NCI-H748 (cell line): ENCODE measurements around the gene LARGE1.

Experiments used
- DNase-seq: peaks from one replicate; lab custom pipeline; 2025; ENCODE audit not compliant: unreplicated experiment; lab: John Stamatoyannopoulos, UW

LARGE1 gene

DNA sequence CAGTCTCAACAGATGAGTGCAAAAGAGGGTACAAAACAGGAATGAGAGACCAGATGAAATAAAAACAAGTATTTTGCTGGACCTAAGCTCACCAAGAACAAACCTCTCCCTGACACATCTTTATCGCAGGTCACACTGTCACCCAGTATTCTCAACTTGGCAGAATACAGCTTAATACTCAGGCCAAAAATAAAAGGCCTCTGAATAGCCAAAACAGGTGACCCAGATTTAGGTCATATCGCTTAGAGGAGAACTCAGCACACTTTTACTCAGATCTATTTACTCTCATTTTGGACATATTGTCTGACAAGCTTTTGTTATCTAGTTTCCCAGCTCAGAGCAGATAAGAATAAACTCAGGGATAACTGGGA, 645.2 kb downstream of the LARGE1 start:
- no peak for DNase-seq

DNA sequence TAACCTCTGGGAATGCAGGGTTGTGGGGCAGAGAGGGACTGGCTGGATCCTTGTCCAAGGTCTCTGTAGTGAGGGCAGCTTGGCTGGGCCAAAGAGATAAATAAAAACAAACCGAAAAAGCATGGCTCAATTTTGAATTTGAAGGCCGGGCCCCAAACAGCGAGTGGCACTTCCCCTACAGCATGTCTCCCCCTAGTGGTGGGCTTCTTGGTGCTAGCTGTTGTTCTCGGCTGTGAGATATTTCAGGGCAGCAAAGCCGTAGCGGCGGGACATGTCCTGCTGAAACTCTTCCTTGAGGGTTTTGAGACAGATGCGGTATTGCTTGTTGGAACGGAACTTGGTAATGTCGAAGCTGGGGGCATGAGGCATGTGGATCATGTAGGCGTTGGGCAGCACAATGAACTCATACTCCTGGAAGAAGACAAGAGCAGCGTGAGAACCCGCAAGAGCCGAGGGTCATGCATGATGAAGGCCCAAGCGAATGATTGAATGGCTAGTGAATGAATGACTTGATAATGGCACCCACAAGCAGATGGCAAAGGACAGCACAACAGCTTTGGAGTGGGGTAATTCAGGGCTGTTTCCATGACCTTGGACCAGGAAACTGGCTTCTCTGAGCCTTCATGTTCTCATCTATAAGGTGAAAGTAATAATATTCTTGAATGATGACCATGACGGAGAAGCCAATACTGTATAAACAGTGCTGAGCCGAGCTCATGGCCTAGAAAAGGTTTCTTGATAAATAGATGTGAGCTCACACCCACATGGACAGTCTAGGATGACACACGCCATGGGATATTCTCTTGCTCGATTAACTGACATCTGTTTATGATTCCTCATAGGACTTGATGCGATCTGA, 645.8 kb downstream of the LARGE1 start:
- no peak for DNase-seq

DNA sequence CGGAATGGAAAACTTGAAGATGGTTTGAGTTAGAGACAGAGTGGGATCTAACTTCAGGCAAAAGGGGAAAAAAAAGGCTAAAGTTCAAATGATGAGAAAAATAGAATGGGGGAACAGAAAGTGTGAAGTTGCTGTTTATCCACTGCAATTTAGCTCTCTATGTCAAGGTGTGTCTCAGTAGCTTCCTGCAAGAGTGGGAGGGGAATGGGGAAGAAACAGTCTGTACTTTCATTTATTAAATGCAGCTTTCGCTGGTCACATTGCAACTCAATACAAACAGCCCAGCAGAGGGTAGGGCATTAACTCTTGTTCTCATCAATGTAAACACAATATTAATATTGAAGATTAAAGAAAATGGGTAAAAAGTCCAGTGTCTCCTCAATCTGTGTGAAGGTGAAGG, 647.4 kb downstream of the LARGE1 start:
- no peak for DNase-seq

DNA sequence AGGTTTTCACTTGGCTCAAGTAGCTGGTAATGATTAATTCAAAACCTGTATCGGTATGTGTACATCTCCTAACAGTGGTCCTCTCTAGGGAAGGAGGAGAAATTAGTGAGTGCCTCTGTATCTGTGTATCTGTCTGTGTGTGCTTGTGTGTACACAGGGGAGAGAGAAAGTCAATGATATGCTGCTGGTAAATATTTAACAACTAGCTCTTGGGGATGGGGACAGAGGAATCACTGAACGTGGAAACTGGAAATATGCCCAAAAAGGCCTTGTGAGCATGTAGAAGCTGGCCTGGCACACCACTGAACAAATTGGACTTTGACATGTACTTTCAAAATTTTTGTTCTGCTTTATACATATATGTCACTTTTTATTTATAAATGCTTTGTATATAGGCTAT, 648.1 kb downstream of the LARGE1 start:
- DNase-seq, result no peak

DNA sequence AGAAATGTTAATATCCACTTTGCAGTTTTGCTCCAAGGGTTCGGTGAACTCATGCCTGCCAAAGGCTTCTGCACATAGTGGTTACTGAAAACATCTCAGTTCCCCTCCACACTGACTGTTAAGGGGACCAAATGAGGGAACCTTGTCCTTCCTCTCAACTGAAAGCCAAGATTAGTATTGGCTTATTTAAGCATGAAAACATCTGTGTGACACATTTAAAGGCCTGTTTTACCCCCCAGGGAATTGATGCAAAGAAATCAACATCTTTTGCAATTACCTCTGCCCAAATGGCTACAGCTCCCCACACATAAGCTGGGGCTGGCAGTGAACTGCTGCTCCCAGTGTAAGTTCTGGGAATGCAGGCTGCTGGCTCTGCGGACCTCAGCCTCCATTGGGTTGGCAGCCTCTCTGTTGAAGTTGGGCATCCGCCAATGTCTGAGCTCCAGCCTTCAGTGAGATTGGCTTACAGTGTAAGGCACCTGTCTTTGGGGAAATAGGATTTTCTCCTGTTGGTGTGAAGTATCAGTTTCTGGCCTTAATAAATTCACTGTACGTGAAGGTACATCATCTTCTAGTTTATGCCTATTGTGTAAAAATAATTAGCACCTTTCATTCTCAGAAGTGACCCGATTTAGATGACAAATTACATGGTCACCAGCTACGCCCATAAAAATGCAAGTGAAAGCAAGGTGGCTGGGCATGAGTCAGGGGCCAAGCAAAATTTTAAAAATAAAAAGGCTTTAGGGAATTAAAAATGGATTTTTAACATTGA, 648.7 kb downstream of the LARGE1 start:
- no peak for DNase-seq

DNA sequence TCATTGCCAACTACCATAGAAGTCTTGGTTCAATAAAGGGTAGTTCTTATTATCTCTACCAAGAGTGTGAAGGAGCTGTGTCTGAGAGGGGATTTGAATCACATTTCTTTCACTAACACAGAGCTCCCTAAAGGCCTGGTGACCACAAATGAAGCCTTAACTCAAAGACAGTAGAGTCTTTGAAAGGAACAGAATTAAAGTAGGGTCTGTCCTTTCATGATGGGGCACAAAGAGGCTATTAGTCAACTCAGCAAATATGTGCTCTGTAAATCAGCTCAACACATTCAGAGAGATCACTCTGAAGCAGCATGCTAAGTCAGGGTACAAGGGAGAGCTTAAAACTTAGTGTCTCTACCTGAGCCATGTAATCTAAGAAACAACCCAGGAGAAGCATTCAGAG, 649.7 kb downstream of the LARGE1 start:
- no peak for DNase-seq

DNA sequence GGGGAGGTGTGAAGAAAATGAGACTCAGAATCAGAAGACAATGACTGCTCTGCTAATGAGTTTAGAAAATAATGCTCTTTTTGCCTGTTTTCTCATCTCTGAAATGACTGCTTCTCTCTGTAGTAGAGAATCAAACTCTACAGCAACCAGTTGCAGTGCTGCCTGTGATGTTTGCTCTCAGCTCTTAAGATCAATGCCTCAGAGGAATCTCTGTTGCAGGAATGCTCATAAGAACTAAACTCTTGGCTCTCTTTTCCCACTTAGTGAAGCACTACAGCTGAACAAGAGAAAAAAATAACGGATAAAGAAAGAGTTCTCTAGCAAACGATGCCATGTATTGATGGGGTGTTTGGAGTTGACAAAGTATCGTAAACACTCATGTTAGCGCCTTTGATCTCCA, 658.6 kb downstream of the LARGE1 start:
- no peak for DNase-seq

DNA sequence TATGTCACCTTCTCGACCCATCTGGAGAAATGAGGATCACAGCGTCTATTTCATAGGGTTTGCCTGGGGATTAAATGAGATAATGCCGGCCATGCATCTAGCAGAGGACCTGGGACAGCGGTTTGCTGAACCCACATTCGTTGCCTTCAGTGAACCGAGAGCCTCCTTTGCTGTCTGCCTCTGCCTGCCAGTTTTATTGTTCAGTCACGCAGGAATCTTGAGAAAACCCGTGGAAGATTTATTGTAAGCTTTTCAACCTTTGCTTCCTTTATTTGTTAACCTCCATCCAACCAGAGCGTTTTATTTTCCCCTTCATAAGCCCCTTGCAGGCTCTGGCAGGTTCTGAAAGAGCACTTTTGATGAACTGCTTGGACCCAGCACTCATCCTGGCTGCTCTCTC, 659.8 kb downstream of the LARGE1 start:
- no peak for DNase-seq

DNA sequence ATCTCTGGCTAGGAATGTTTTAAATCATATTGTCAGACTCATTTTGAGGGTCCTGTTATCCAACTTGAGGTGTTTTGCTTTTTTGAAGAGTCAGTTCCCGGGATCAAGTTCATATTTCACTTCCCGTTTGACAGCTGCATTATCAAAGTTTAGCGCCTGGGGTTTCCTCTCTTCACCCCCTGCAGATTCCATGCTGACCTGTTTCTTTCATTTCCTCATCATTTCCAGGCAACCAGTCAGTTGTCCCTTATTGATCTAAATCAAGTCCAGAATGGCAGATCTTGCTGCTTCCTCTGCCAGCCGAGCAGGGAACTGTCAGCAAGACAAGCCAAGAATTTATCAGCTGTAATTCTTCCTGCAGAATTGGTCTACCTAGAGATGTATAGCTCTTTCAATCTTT, 664.5 kb downstream of the LARGE1 start:
- no peak for DNase-seq

DNA sequence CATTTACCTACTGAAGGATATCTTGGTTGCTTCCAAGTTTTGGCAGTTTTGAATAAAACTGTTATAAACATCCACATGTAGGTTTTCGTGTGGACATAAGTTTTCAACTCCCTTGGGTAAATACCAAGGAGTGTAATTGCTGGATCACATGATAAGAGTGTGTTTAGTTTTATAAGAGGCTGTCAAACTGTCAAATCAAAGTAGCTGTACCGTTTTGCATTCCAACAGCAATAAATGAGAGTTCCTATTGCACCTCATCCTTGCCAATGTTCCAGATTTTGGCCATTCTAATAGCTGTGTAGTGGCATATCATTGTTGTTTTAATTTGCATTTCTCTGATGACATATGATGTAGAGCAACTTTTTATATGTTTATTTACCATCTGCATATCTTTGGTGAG, 671.3 kb downstream of the LARGE1 start:
- no peak for DNase-seq

DNA sequence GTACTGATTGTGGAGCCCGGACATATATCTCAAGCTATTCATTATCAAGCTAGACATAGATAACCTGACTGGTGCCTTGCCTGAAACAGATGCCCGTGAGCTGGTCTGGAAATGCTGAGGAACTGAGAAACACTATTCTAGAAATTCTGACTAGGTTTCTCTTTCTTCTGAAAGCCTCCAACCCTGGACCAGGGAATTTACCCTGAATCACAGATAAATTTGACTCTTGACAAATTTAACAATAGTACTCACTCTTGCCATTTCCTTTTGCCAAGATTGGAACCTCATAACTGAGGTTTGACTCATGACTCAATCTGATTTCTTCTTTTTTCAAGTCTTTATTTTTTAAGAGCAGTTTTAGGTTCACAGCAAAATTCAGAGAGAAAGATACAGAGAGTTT, 672.5 kb downstream of the LARGE1 start:
- DNase-seq, result no peak

DNA sequence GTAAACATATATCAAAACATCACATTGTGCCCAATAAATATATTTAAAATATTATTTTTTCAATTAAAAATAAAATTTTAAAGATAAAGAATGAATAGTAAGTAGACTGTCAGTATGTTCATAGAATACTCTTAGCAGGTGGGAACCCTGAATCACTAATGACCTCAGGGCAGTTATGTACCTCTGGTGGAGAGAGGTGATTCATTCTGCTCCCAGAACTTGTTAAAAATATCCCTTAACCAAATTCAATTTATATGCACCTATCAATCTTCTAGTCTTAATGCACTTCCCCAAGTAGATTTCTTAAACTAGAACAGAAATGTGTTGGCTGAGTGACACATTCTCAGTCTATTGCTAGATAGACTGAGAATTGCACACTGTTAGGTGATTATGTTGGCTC, 678.2 kb downstream of the LARGE1 start:
- no peak for DNase-seq

DNA sequence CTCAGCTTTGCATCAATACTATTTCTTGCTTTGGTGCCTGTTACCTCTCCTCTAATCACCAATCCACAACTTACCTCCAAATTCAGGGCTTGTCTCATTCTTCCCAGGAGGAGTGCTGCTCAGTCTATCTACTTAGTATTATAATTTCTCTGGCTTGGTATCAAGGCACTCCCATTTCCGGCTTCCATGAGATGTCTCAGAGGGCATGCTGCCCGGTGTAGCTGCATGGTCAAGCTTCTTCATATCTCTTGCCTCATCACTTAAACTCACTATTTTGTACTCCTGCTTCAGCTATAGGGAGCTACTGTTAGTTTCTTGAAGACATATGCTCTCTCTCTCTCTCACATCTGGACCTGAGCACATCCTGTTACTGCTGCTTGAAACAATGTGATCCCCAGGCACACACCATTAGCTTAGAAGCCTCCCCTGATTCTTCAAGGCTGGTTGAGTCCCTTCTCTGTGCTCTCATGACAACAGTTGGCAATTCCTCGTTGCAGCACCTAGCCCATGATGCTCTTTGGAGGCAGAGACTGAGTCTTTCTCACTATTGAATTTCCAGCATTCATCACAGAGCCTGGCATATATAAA, 679.3 kb downstream of the LARGE1 start:
- DNase-seq, result no peak

DNA sequence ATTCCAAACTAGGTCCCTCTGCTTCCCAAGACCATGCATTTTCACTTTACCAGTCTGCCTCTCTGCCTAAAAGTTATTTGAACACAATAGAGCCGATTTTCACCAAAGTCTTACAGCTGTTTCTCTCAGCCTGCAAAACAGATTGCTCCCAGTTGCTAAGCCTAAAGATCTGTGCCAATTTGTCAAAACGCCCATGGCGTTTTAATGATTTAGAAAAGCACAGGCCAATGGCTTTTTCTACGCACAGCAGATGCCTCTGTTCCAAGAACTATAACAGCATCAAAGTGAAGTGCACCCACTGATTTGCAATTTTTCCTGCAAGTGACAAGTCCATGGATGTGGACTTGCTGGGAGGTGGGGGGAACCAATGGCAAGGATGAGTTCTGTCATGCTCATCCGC, 688.2 kb downstream of the LARGE1 start:
- DNase-seq, result no peak

DNA sequence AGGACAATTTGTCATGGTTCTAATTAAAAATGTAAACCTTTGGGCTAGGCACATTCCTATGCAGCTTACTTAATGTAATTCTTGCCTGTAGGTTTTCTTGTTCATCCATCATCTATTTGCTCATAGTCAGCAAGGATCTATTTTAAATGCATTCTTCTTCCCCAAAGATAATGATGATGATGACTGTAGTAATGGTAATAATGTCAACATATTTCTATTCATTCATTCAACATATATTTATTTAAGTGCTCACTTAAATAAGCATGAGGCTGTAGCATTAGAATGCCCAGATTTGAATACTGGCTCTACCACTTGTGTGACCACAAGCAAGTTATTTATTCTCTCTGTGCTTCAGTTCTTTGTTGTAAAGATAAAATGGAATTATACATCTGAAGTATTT, 692.5 kb downstream of the LARGE1 start:
- no peak for DNase-seq

DNA sequence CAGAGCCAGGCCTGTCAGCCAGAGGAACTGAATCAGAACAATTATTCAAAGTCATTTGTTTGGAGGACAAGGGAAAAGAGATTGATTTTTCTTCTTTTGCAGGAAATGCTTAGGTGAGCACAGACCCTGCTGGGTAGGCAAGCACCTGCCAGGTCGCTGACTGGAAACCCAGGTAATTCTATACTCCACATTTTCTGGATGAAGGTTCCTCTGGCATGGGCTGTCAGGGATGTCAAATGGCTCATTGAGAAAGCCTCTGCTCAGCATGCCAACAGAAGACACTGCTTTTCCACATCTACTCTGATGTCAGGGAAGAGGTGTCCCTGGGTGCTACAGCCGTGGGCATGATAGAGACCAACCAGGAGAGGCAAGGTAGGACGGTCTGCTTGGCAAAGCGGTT, 695.4 kb downstream of the LARGE1 start:
- no peak for DNase-seq
